Mammary epithelial cell (primary cell): Measurements from ENCODE around the gene CCDC88C.

Source experiments
- EZH2 ChIP-seq: IDR thresholded peaks from 2 replicates; pipeline ENCODE4 v1.6.1; 2012; ENCODE audit warnings: low read length, inconsistent platforms, borderline replicate concordance
- TF ChIP-seq, protein P1 (sequence below), 2 donors: IDR thresholded peaks in 1 of 2; conservative IDR thresholded peaks in 1 of 2; 2 replicates each; pipeline ENCODE4 v1.5.1; 2011 to 2012; ENCODE audit warnings: inconsistent platforms in 2 of 2, low read length in 2 of 2, mild to moderate bottlenecking in 2 of 2, control low read depth in 1 of 2, low read depth in 1 of 2; ENCODE audit not compliant: insufficient read depth in 1 of 2; ENCODE audit errors: extremely low read depth in 1 of 2

DNA sequence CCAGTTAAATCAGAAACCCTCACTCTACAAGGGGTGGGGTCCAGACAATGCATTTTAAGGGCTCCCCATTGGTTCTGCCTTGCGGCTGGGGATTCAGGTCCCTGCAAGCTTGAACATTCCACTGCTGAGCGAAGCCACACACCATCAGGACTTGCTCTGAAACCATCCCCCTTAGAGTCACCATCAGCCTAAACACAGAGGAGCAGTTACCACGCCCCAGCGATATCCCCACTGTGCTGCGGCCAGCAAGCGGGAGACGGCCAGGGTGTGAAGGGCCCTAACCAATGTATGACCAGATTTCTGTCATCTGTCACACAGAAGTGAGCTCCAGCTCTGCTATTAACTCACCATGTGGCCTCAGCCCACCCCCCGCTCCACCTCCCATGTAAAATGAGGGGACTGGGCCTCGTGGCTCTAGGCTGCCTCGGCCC is 29.7 kb downstream of the CCDC88C start:
- TF ChIP-seq EZH2 = no peak
- TF ChIP-seq, protein P1, sequence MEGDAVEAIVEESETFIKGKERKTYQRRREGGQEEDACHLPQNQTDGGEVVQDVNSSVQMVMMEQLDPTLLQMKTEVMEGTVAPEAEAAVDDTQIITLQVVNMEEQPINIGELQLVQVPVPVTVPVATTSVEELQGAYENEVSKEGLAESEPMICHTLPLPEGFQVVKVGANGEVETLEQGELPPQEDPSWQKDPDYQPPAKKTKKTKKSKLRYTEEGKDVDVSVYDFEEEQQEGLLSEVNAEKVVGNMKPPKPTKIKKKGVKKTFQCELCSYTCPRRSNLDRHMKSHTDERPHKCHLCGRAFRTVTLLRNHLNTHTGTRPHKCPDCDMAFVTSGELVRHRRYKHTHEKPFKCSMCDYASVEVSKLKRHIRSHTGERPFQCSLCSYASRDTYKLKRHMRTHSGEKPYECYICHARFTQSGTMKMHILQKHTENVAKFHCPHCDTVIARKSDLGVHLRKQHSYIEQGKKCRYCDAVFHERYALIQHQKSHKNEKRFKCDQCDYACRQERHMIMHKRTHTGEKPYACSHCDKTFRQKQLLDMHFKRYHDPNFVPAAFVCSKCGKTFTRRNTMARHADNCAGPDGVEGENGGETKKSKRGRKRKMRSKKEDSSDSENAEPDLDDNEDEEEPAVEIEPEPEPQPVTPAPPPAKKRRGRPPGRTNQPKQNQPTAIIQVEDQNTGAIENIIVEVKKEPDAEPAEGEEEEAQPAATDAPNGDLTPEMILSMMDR (conservative IDR thresholded peaks at IDR 0.05 in 1 of 2, IDR thresholded peaks at IDR 0.05 in 1 of 2; ENCODE audit: extremely low read depth in 1 of 2, insufficient read depth in 1 of 2, low read depth in 1 of 2, low read length in 2 of 2) = no peak
